SK-N-SH (cell line): ENCODE data around the gene NTNG2. TPM values are rescaled to one million over a fixed set of nuclear protein-coding genes. Genes with fewer than 3 reads are reported as not detected.

Source experiments
- CTCF ChIA-PET: fragments of 300-600, 350-600 bp; formaldehyde crosslinking; extraction: SDS; loops from one replicate; lab custom pipeline; 2021; lab: Yijun Ruan, JAX
- POLR2A ChIA-PET: fragments of 350-600 bp; sonication (Branson Sonifier 250); formaldehyde crosslinking; extraction: SDS; loops from one replicate; lab custom pipeline; 2020; ENCODE audit warnings: antibody characterized with exemption, inconsistent platforms; lab: Yijun Ruan, JAX
- DNase-seq: peaks from one replicate; pipeline ENCODE4 v3.0.0; 2012
- H2AFZ ChIP-seq: fragments of 200-600 bp; sonication (generic); 2 replicates; pipeline ENCODE4 v1.8.1; 2016; ENCODE audit warnings: antibody characterized with exemption, mild to moderate bottlenecking, low read depth
- H3F3A ChIP-seq: fragments of 200-600 bp; sonication (generic); replicated peaks from 2 replicates; pipeline ENCODE3; 2016; ENCODE audit warnings: antibody characterized with exemption, mild to moderate bottlenecking; ENCODE audit not compliant: insufficient read depth
- H3K27ac ChIP-seq, 2 experiments: fragments of 200-500 bp in 1 of 2; fragments of 200-600 bp in 1 of 2; sonication (Bioruptor generic) in 1 of 2; sonication (generic), shearing (Covaris generic) in 1 of 2; 2 replicates each; pipeline versions ENCODE4 v1.5.1 to v1.6.1; 2014 to 2016; ENCODE audit warnings: low read depth in 2 of 2, inconsistent platforms in 1 of 2, low read length in 1 of 2, mild to moderate bottlenecking in 1 of 2, mixed read lengths in 1 of 2
- H3K27me3 ChIP-seq: fragments of 200-600 bp; sonication (generic), shearing (Covaris generic); 2 replicates; pipeline ENCODE4 v1.6.1; 2016; ENCODE audit warnings: mixed run types; ENCODE audit not compliant: insufficient read depth
- H3K36me3 ChIP-seq, 2 experiments: fragments of 200-500 bp in 1 of 2; fragments of 200-600 bp in 1 of 2; sonication (Bioruptor generic) in 1 of 2; sonication (generic) in 1 of 2; replicated peaks in 1 of 2; 2 replicates each; pipeline versions ENCODE3 to v1.5.1; 2014 to 2016; ENCODE audit warnings: low read length in 1 of 2, mild to moderate bottlenecking in 1 of 2; ENCODE audit not compliant: insufficient read depth in 2 of 2, control insufficient read depth in 1 of 2
- H3K4me1 ChIP-seq, 2 experiments: fragments of 200-500 bp in 1 of 2; fragments of 200-600 bp in 1 of 2; sonication (Bioruptor generic) in 1 of 2; sonication (generic), shearing (Covaris generic) in 1 of 2; 2 replicates each; pipeline versions ENCODE4 v1.5.1 to v1.6.1; 2014 to 2016; ENCODE audit warnings: low read depth in 1 of 2, low read length in 1 of 2, mixed run types in 1 of 2; ENCODE audit not compliant: insufficient read depth in 2 of 2, control insufficient read depth in 1 of 2
- H3K4me2 ChIP-seq: fragments of 200-600 bp; sonication (generic), shearing (Covaris generic); 2 replicates; pipeline ENCODE4 v1.6.1; 2017; ENCODE audit warnings: mixed run types
- H3K4me3 ChIP-seq, 2 experiments: fragments of 200-500 bp in 1 of 2; fragments of 200-600 bp in 1 of 2; sonication (Bioruptor generic) in 1 of 2; sonication (generic), shearing (Covaris generic) in 1 of 2; 2 replicates each; pipeline versions ENCODE4 v1.5.1 to v1.8.1; 2014 to 2016; ENCODE audit warnings: low read depth in 2 of 2, inconsistent platforms in 1 of 2, low read length in 1 of 2, mild to moderate bottlenecking in 1 of 2, mixed read lengths in 1 of 2, moderate library complexity in 1 of 2
- H3K79me2 ChIP-seq: fragments of 200-600 bp; sonication (generic); 2 replicates; pipeline ENCODE4 v1.8.1; 2017; ENCODE audit warnings: mild to moderate bottlenecking; ENCODE audit not compliant: insufficient read depth
- H3K9ac ChIP-seq: fragments of 200-600 bp; sonication (generic); 2 replicates; pipeline ENCODE4 v1.6.1; 2017; ENCODE audit warnings: mixed run types
- H3K9me2 ChIP-seq: fragments of 200-600 bp; sonication (generic); 2 replicates; pipeline ENCODE4 v1.6.1; 2017; ENCODE audit warnings: mixed run types
- H3K9me3 ChIP-seq: fragments of 200-600 bp; sonication (generic); 2 replicates; pipeline ENCODE4 v1.6.1; 2017; ENCODE audit warnings: mixed run types, mild to moderate bottlenecking, moderate library complexity
- H4K20me1 ChIP-seq: fragments of 200-600 bp; sonication (generic); 2 replicates; pipeline ENCODE4 v1.6.1; 2017; ENCODE audit warnings: mild to moderate bottlenecking, mixed run types; ENCODE audit not compliant: insufficient read depth
- MEF2A ChIP-seq: IDR thresholded peaks from 2 replicates; pipeline ENCODE4 v1.4.0; 2012; ENCODE audit warnings: low read depth, borderline replicate concordance
- MXI1 ChIP-seq: IDR thresholded peaks from 2 replicates; pipeline ENCODE4 v1.6.1; 2012; ENCODE audit warnings: mild to moderate bottlenecking, low read depth, low read length, improper control_type of control experiment
- NRF1 ChIP-seq: IDR thresholded peaks from 2 replicates; pipeline ENCODE4 v1.6.1; 2012; ENCODE audit warnings: low read depth, mild to moderate bottlenecking, low read length
- POLR2AphosphoS5 ChIP-seq: IDR thresholded peaks from 2 replicates; pipeline ENCODE4 v1.6.1; 2012; ENCODE audit warnings: low read depth, low read length
- RAD21 ChIP-seq: IDR thresholded peaks from 2 replicates; pipeline ENCODE4 v1.6.1; 2012; ENCODE audit warnings: mild to moderate bottlenecking, low read length
- RCOR1 ChIP-seq: fragments of 150-350 bp; IDR thresholded peaks from 2 replicates; pipeline ENCODE4 v1.6.1; 2017; ENCODE audit warnings: antibody characterized with exemption, low read length
- TAF1 ChIP-seq: IDR thresholded peaks from 2 replicates; pipeline ENCODE4 v1.6.1; 2012; ENCODE audit warnings: low read depth, mild to moderate bottlenecking, low read length, moderate library complexity, borderline replicate concordance
- YY1 ChIP-seq: IDR thresholded peaks from 2 replicates; pipeline ENCODE4 v1.4.0; 2012; ENCODE audit warnings: low read depth, mild to moderate bottlenecking
- WGBS: methylation state at CpG from one replicate; pipeline ENCODE4 v1.1.6; 2017; ENCODE audit warnings: low lambda C conversion rate; 5-methylcytosine and 5-hydroxymethylcytosine counted together
- polyA plus RNA-seq, 3 experiments: library from polyadenylated mRNA; depleted of rRNA; stranded (reverse); fragments of >200 nt; gene quantifications; 2 replicates each; pipeline ENCODE4 v1.2.3, GENCODE V29; 2012
- TF ChIP-seq, protein P1 (sequence below): IDR thresholded peaks from 2 replicates; pipeline ENCODE4 v1.6.1; 2012; ENCODE audit warnings: mild to moderate bottlenecking, low read depth, low read length, moderate library complexity
- TF ChIP-seq, protein P2 (sequence below): fragments of 150-350 bp; IDR thresholded peaks from 2 replicates; pipeline ENCODE4 v1.6.1; 2017; ENCODE audit warnings: antibody characterized with exemption, low read length, low read depth, borderline replicate concordance
- TF ChIP-seq, protein P3 (sequence below): IDR thresholded peaks from 2 replicates; pipeline ENCODE4 v1.4.0; 2012; ENCODE audit warnings: low read depth, borderline replicate concordance

The NTNG2 gene
- polyA plus RNA-seq, 1 of the 3 experiments (the other 2 are of a cell fraction), result 6.1 TPM

DNA sequence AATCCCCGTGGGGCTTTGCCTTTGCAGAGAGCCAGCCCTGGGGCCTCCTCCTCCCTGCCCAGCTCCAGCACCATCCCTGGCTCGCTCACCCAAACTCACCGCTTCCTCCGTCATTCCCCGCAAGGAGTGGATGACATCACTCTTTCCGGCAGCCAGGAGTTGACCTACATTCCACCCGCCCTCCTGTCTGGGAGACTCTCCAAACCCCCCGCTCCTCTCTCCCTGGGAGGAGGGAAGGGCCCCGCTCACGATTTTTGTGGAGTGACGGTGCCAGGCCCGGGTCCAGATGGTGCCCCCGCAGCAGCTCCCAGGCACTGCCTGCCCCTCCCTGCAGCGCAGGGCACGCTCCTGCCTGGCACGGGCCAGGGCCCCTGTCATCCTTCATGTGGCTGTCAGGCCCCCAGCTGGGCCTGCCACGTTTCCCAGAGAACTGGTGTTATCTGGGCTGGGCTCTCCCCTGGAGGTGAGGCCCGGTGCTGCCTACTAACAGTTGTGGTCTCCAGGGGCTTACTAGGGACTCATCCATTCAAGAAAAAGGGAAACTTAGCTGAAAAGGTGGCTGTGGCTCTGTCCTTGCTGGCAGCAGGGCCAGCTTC, 52.3 kb downstream of the NTNG2 start (continued):
- TF ChIP-seq, protein P1, sequence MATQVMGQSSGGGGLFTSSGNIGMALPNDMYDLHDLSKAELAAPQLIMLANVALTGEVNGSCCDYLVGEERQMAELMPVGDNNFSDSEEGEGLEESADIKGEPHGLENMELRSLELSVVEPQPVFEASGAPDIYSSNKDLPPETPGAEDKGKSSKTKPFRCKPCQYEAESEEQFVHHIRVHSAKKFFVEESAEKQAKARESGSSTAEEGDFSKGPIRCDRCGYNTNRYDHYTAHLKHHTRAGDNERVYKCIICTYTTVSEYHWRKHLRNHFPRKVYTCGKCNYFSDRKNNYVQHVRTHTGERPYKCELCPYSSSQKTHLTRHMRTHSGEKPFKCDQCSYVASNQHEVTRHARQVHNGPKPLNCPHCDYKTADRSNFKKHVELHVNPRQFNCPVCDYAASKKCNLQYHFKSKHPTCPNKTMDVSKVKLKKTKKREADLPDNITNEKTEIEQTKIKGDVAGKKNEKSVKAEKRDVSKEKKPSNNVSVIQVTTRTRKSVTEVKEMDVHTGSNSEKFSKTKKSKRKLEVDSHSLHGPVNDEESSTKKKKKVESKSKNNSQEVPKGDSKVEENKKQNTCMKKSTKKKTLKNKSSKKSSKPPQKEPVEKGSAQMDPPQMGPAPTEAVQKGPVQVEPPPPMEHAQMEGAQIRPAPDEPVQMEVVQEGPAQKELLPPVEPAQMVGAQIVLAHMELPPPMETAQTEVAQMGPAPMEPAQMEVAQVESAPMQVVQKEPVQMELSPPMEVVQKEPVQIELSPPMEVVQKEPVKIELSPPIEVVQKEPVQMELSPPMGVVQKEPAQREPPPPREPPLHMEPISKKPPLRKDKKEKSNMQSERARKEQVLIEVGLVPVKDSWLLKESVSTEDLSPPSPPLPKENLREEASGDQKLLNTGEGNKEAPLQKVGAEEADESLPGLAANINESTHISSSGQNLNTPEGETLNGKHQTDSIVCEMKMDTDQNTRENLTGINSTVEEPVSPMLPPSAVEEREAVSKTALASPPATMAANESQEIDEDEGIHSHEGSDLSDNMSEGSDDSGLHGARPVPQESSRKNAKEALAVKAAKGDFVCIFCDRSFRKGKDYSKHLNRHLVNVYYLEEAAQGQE, result no peak
- no peak for TF ChIP-seq YY1
- no peak for TF ChIP-seq TAF1
- TF ChIP-seq MXI1, result peak; percentile 98
- TF ChIP-seq POLR2AphosphoS5, result no peak
- 0 out of 2 replicates have a peak, but pooled peaks have one; percentile 1 for TF ChIP-seq NRF1
- TF ChIP-seq, protein P2, sequence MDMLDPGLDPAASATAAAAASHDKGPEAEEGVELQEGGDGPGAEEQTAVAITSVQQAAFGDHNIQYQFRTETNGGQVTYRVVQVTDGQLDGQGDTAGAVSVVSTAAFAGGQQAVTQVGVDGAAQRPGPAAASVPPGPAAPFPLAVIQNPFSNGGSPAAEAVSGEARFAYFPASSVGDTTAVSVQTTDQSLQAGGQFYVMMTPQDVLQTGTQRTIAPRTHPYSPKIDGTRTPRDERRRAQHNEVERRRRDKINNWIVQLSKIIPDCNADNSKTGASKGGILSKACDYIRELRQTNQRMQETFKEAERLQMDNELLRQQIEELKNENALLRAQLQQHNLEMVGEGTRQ, result no peak
- TF ChIP-seq, all 33 proteins: peak for 16

DNA sequence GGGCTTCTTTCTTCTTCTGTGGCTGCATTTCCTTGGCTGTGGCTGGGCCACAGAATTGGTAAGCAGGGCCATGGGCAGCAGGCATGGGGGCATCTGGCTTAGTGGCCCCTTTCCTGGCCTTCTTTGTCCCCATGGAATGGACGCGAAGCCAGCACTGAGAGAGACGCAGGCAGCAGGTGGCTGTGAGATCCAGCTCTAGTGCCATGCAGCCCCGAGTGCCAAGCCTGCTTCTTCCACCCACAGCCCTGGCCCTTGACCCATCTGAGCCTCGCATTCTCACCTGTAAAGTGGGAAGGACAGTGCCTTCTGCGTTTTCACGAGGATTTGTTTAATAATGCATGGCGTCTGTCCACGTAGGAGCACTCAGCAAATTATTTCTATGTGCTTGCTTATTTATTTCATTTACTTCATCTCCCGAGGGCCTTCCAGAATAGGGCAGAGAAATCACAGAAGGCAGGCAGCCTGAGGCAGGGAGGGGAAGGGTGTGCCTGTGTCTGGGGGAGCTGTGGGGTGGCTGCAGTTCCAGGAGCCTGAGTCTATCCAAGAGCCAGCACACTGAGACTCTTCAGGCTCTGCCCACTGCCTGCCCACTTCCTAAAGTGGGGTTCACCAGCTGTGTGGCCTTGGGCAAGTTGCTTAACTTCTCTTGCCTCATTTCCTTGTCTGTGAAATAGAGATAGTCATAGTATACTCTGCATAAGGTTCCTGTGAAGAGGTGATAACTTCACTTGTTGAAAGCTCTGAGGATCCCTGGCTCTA, 55.2 kb downstream of the NTNG2 start:
- Histone ChIP-seq H3K9me2 (no peaks in the 10 kb centered on the region), H3K36me3 (no peaks in the 10 kb centered on the region), H3K4me2 (no peak overlapping the region), H2AFZ (no peak overlapping the region), H3K4me1 (peaks cover 6 to 25% of the 10 kb centered on the region in 2 experiments; a peak in 1 of 4 replicates), H3K9me3 (no peaks in the 10 kb centered on the region), H3K27ac (no peak overlapping the region), H3K27me3 (no peaks in the 10 kb centered on the region), H3K79me2 (no peaks in the 10 kb centered on the region), H4K20me1 (peaks cover 5% of the 10 kb centered on the region; the same call in 1 of the 2 replicates), H3K9ac (no peak overlapping the region), H3K4me3 (no peak overlapping the region), H3F3A (no peaks in the 10 kb centered on the region)
- WGBS, result 79% methylated on average over 9 of the region's 10 CpGs
- POLR2A ChIA-PET, result interaction anchor here (0.7 kb wide), 1 partner anchor 18 kb away, joined by 3 read pairs; no protein-coding TSS in a partner anchor
- DNase-seq, result no peak
- TF ChIP-seq RCOR1 (no peak), MEF2A (no peak), RAD21 (no peak), TAF1 (no peak)
- TF ChIP-seq, protein P3, sequence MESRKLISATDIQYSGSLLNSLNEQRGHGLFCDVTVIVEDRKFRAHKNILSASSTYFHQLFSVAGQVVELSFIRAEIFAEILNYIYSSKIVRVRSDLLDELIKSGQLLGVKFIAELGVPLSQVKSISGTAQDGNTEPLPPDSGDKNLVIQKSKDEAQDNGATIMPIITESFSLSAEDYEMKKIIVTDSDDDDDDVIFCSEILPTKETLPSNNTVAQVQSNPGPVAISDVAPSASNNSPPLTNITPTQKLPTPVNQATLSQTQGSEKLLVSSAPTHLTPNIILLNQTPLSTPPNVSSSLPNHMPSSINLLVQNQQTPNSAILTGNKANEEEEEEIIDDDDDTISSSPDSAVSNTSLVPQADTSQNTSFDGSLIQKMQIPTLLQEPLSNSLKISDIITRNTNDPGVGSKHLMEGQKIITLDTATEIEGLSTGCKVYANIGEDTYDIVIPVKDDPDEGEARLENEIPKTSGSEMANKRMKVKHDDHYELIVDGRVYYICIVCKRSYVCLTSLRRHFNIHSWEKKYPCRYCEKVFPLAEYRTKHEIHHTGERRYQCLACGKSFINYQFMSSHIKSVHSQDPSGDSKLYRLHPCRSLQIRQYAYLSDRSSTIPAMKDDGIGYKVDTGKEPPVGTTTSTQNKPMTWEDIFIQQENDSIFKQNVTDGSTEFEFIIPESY, result no peak
- TF ChIP-seq, protein P2, result no peak
- CTCF ChIA-PET, result interaction anchor here (0.7 to 2.5 kb wide), 5 partner anchors 20 to 454 kb away, joined by 4 to 12 read pairs (median 4); no protein-coding TSS in a partner anchor
